ENCODE results near the gene KIF20B. TPM values are rescaled to one million over a fixed set of nuclear protein-coding genes. Genes with fewer than 3 reads are reported as not detected.

Gene KIF20B
- 14.6 and 50.6 TPM in 2 replicates for total RNA-seq

GRCh38 chr10:89701242-89702120, at the start of gene KIF20B:
KIF20B (plus strand) TSS chr10:89701590; CDS start chr10:89705295, 3,705 bp downstream.

Other genes with a start within 250 kb of the KIF20B start
- under 0.01 TPM in 1 of 2 replicates, not detected in the other for gene SLC16A12, start 166.0 kb upstream of the KIF20B start, total RNA-seq
- gene PANK1, start 56.3 kb upstream of the KIF20B start, total RNA-seq: 12.9 and 13.2 TPM in 2 replicates

Measured in uterine smooth muscle cell (primary cell).